IMR-90 (cell line): ENCODE results near the gene CA7. TPM values are rescaled to one million over a fixed set of nuclear protein-coding genes. Genes with fewer than 3 reads are reported as not detected.

Experiments used
- ATAC-seq: fragments of 200-7000 bp; cut with Tn5 transposase; 2 replicates; pipeline ENCODE4 v1.9.1; 2020; ENCODE audit warnings: low read depth, mild to moderate bottlenecking, moderate library complexity
- BruUV-seq: library from RNA; stranded (reverse); fragments of 400-500 nt; replicated peaks from 2 replicates; lab custom pipeline; 2021; lab: Mats Ljungman, UMichigan
- CTCF ChIA-PET: fragments of 300-600 bp; formaldehyde crosslinking; extraction: SDS; loops from one replicate; lab custom pipeline; 2021; ENCODE audit warnings: antibody characterized with exemption; lab: Yijun Ruan, JAX
- POLR2A ChIA-PET: fragments of 300-600 bp; sonication (Branson Sonifier 250); formaldehyde crosslinking; loops from one replicate; lab custom pipeline; 2022; ENCODE audit warnings: antibody characterized with exemption; ENCODE audit not compliant: unreplicated experiment; lab: Charles Lee
- DNase-seq: peaks from one replicate; pipeline ENCODE4 v3.0.0; 2013
- H2AFZ ChIP-seq: replicated peaks from 2 replicates; pipeline ENCODE3; 2013; ENCODE audit warnings: low read length, mild to moderate bottlenecking; ENCODE audit not compliant: poor library complexity
- H2AK5ac ChIP-seq: 2 replicates; pipeline ENCODE4 v1.6.1; 2013; ENCODE audit warnings: low read depth, low read length, inconsistent platforms
- H2AK9ac ChIP-seq: replicated peaks from 2 replicates; pipeline ENCODE3; 2013; ENCODE audit warnings: mild to moderate bottlenecking, low read depth, low read length, moderate library complexity; ENCODE audit not compliant: poor library complexity
- H2BK120ac ChIP-seq: 2 replicates; pipeline ENCODE4 v1.6.1; 2013; ENCODE audit warnings: low read depth, low read length, inconsistent platforms
- H2BK15ac ChIP-seq: 3 replicates; pipeline ENCODE4 v1.6.1; 2013; ENCODE audit warnings: low read depth, low read length, inconsistent platforms
- H2BK20ac ChIP-seq: 2 replicates; pipeline ENCODE4 v1.6.1; 2013; ENCODE audit warnings: low read depth, mild to moderate bottlenecking, inconsistent platforms, low read length, moderate library complexity
- H2BK5ac ChIP-seq: 2 replicates; pipeline ENCODE4 v1.6.1; 2013; ENCODE audit warnings: mild to moderate bottlenecking, low read depth, low read length, inconsistent platforms; ENCODE audit not compliant: poor library complexity, severe bottlenecking
- H3K14ac ChIP-seq: replicated peaks from 2 replicates; pipeline ENCODE4 v1.6.1; 2013; ENCODE audit warnings: low read depth, low read length, inconsistent platforms
- H3K18ac ChIP-seq: 2 replicates; pipeline ENCODE4 v1.6.1; 2013; ENCODE audit warnings: low read depth, low read length, control low read depth
- H3K23ac ChIP-seq: 2 replicates; pipeline ENCODE4 v1.6.1; 2013; ENCODE audit warnings: low read depth, low read length, inconsistent platforms
- H3K27ac ChIP-seq: 2 replicates; pipeline ENCODE4 v1.5.1; 2013; ENCODE audit warnings: mild to moderate bottlenecking, control low read depth, low read length; ENCODE audit not compliant: insufficient read depth
- H3K27me3 ChIP-seq: 2 replicates; pipeline ENCODE4 v1.6.1; 2013; ENCODE audit warnings: low read length; ENCODE audit not compliant: control insufficient read depth, insufficient read depth
- H3K36me3 ChIP-seq: 2 replicates; pipeline ENCODE4 v1.6.1; 2013; ENCODE audit warnings: low read length, mixed read lengths; ENCODE audit not compliant: control insufficient read depth, insufficient read depth
- H3K4ac ChIP-seq: 2 replicates; pipeline ENCODE4 v1.6.1; 2013; ENCODE audit warnings: low read depth, low read length, inconsistent platforms
- H3K4me1 ChIP-seq: 2 replicates; pipeline ENCODE4 v1.6.1; 2013; ENCODE audit warnings: low read length, mixed read lengths; ENCODE audit not compliant: control insufficient read depth, insufficient read depth
- H3K4me2 ChIP-seq: 2 replicates; pipeline ENCODE4 v1.6.1; 2013; ENCODE audit warnings: low read depth, mild to moderate bottlenecking, control low read depth, low read length, moderate library complexity
- H3K4me3 ChIP-seq: 2 replicates; pipeline ENCODE4 v1.5.1; 2013; ENCODE audit warnings: low read depth, mild to moderate bottlenecking, control low read depth, low read length, moderate library complexity; ENCODE audit not compliant: insufficient read depth
- H3K56ac ChIP-seq: 2 replicates; pipeline ENCODE4 v1.6.1; 2013; ENCODE audit warnings: low read length, inconsistent platforms; ENCODE audit not compliant: insufficient read depth; ENCODE audit errors: extremely low read depth
- H3K79me1 ChIP-seq, 2 experiments: 2 replicates each; pipeline ENCODE4 v1.6.1; 2013; ENCODE audit warnings: low read length in 2 of 2, inconsistent platforms in 1 of 2, low read depth in 1 of 2
- H3K9ac ChIP-seq: 2 replicates; pipeline ENCODE4 v1.6.1; 2013; ENCODE audit warnings: low read depth, low read length, control low read depth
- H3K9me1 ChIP-seq: 2 replicates; pipeline ENCODE4 v1.6.1; 2013; ENCODE audit warnings: low read length, inconsistent platforms; ENCODE audit not compliant: insufficient read depth
- H3K9me3 ChIP-seq: 2 replicates; pipeline ENCODE4 v1.6.1; 2013; ENCODE audit warnings: low read length; ENCODE audit not compliant: control insufficient read depth, insufficient read depth
- H4K20me1 ChIP-seq: 2 replicates; pipeline ENCODE4 v1.6.1; 2013; ENCODE audit warnings: low read length, inconsistent platforms; ENCODE audit not compliant: insufficient read depth
- H4K5ac ChIP-seq: 2 replicates; pipeline ENCODE4 v1.6.1; 2013; ENCODE audit warnings: mild to moderate bottlenecking, low read depth, low read length, control low read depth
- H4K8ac ChIP-seq, 2 experiments: 2 replicates each; pipeline ENCODE4 v1.6.1; 2013; ENCODE audit warnings: low read depth in 2 of 2, low read length in 2 of 2, control low read depth in 1 of 2, inconsistent platforms in 1 of 2
- H4K91ac ChIP-seq: 2 replicates; pipeline ENCODE4 v1.6.1; 2013; ENCODE audit warnings: low read depth, low read length, inconsistent platforms; ENCODE audit not compliant: insufficient read depth
- BHLHE40 ChIP-seq: fragments of 150-350 bp; IDR thresholded peaks from 2 replicates; pipeline ENCODE4 v1.6.1; 2016; ENCODE audit warnings: mild to moderate bottlenecking, low read depth, low read length
- CEBPB ChIP-seq: IDR thresholded peaks from 2 replicates; pipeline ENCODE4 v1.6.1; 2012; ENCODE audit warnings: low read depth, low read length, improper control_type of control experiment
- FOS ChIP-seq: fragments of 150-350 bp; IDR thresholded peaks from 2 replicates; pipeline ENCODE4 v1.6.1; 2016; ENCODE audit warnings: low read depth, low read length
- MAFK ChIP-seq: IDR thresholded peaks from 2 replicates; pipeline ENCODE4 v1.6.1; 2012; ENCODE audit warnings: low read depth, low read length, improper control_type of control experiment
- MAZ ChIP-seq: IDR thresholded peaks from 2 replicates; pipeline ENCODE4 v1.6.1; 2012; ENCODE audit warnings: low read depth, mild to moderate bottlenecking, low read length, improper control_type of control experiment, moderate library complexity, borderline replicate concordance
- MXI1 ChIP-seq: IDR thresholded peaks from 2 replicates; pipeline ENCODE4 v1.6.1; 2012; ENCODE audit warnings: low read depth, mild to moderate bottlenecking, low read length, moderate library complexity, borderline replicate concordance
- POLR2A ChIP-seq: IDR thresholded peaks from 2 replicates; pipeline ENCODE4 v1.6.1; 2012; ENCODE audit warnings: mild to moderate bottlenecking, low read depth, low read length
- RAD21 ChIP-seq: IDR thresholded peaks from 2 replicates; pipeline ENCODE4 v1.6.1; 2012; ENCODE audit warnings: low read length, improper control_type of control experiment
- RFX5 ChIP-seq: IDR thresholded peaks from 2 replicates; pipeline ENCODE4 v1.8.0; 2012; ENCODE audit warnings: low read depth, mild to moderate bottlenecking, low read length, moderate library complexity
- SMC3 ChIP-seq: fragments of 150-350 bp; IDR thresholded peaks from 2 replicates; pipeline ENCODE4 v1.6.1; 2016; ENCODE audit warnings: low read depth, mild to moderate bottlenecking, antibody characterized with exemption, low read length, moderate library complexity
- WGBS, 2 experiments: methylation state at CpG; one replicate each; pipeline versions ENCODE4 v1.1.5 to v1.1.7; 2013; ENCODE audit warnings: missing lambda C conversion rate in 2 of 2; ENCODE audit not compliant: insufficient read length in 1 of 2; ENCODE audit errors: extremely low coverage in 2 of 2; 5-methylcytosine and 5-hydroxymethylcytosine counted together
- dilution Hi-C: fragments of 300-500 bp; cut with HindIII; formaldehyde crosslinking; loops from one replicate; pipeline ENCODE4 v1.14.3; 2018; ENCODE audit warnings: low sequenced_read_pairs; ENCODE audit not compliant: unreplicated experiment
- in situ Hi-C: fragments of 300-500 bp; cut with MboI; formaldehyde crosslinking; loops from 3 replicates; pipeline ENCODE4 v1.14.3; 2019; ENCODE audit warnings: low sequenced_read_pairs, inconsistent platforms, mixed read lengths
- intact Hi-C: fragments of 100-400 bp; cut with micrococcal nuclease; formaldehyde crosslinking; loops from 2 replicates; pipeline ENCODE4 v1.10.0; 2022
- polyA plus RNA-seq, 3 experiments: library from polyadenylated mRNA; depleted of rRNA; stranded (reverse); fragments of >200 nt; gene quantifications; 2 replicates each; pipeline ENCODE4 v1.2.3, GENCODE V29; 2012; ENCODE audit warnings: low replicate concordance in 1 of 3
- total RNA-seq: library from RNA; depleted of rRNA; stranded (reverse); fragments of >200 nt; gene quantifications from 2 replicates; pipeline ENCODE4 v1.2.3, GENCODE V29; 2012
- TF ChIP-seq, protein P1 (sequence below): fragments of 150-350 bp; IDR thresholded peaks from 2 replicates; pipeline ENCODE4 v1.6.1; 2016; ENCODE audit warnings: low read depth, mild to moderate bottlenecking, low read length, moderate library complexity, borderline replicate concordance

The CA7 gene
- total and polyA plus RNA-seq, 2 of the 4 experiments (the other 2 are of a cell fraction): not detected

DNA sequence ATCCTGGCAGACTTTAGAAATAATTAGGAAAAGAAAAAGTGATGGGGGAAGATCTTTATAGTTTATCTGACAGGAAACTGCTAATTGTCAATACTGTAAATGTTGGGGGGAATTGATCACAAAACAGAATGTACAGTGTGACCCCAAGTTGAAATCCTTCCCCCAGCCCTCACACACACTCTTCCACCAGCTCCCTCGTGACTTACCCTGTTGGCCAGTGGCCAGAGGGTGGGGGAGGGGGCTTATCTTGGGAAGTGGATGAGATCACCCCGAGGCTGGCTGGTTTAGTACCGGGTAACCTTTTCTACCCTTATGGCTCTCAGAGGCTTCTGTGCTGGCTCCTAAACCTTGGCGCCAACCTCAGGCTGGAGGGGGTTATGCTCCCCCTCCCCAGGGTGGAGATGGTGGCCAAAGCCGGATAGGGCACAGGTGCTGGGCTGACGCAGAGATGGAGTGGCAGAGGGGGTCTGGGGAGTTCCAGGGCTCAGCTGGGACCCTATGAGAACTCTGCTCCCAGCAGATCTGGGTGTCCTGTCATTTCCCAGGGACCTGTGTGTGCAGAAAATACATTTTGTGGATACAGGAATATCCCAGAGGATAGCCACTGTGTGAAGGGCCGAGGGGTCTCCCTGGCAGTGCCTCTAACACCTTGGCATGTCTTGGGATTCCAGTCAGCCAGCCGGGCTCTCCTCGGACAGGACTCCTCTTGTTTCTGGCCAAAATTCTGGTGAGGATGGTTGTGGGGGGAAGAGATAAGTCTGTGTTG lies 55.9 kb downstream of the CA7 start (continued):
- TF ChIP-seq, protein P1, sequence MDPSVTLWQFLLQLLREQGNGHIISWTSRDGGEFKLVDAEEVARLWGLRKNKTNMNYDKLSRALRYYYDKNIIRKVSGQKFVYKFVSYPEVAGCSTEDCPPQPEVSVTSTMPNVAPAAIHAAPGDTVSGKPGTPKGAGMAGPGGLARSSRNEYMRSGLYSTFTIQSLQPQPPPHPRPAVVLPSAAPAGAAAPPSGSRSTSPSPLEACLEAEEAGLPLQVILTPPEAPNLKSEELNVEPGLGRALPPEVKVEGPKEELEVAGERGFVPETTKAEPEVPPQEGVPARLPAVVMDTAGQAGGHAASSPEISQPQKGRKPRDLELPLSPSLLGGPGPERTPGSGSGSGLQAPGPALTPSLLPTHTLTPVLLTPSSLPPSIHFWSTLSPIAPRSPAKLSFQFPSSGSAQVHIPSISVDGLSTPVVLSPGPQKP: no peak

DNA sequence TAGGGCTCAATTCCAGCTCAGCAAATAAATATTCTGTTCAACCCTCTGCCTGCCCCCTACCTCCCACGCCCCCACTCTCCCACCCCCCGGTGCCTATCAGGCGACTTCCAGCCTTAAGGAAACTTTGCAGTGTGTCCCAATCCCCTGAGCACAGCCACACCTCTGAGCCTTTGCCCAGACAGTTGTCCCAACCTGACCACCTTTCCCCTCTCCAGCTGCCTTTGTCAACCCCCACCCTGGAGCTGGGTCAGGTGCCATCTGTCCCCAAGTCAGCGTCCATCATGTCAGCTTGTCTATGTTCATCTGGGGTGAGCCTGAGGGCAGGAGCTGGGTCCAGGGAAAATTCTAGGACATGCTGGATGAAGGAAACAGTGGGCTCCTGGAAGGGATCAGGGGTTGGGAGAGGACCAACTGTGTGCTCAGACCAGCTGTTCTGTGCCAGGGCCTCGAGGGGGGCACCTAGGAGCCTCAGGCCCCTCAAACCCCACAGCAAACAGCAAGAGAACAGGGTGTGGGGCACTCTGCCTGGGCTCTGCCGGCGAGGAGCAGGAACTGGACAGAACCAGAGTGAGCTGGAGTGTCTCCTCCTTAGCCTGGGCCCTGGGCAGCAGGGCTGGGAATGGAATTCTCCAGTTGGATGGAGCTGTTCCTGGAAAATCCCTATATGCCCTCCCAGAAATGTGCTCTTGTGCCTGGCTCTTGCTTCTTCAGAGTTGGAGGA lies 56.7 kb downstream of the CA7 start:
- H3K4ac ChIP-seq: peak overlapping the region; percentile 90
- no peak overlapping the region for H3K4me3 ChIP-seq
- peak overlapping the region; percentile 52 for H2BK5ac ChIP-seq
- H3K4me1 ChIP-seq: peaks cover 48% of the 10 kb centered on the region
- H4K20me1 ChIP-seq: no peaks in the 10 kb centered on the region
- H3K79me1 ChIP-seq: peaks cover 0 to 10% of the 10 kb centered on the region in 2 experiments; a peak in 2 of 4 replicates
- intact Hi-C loops (no loop called here), in situ Hi-C loops (no loop called here), dilution Hi-C loops (no loop called here)
- no peak overlapping the region for H3K4me2 ChIP-seq
- peak overlapping the region; percentile 61 for H2AFZ ChIP-seq
- CTCF ChIA-PET: interaction anchor here (1.6 kb wide), 1 partner anchor 28 kb away, joined by 3 read pairs; no protein-coding TSS in a partner anchor
- peaks cover 48% of the 10 kb centered on the region for H3K9me1 ChIP-seq
- peak overlapping the region; percentile 92 for H2BK120ac ChIP-seq
- peak overlapping the region; percentile 94 for H2BK20ac ChIP-seq
- peak overlapping the region; percentile 93 for H3K14ac ChIP-seq
- H2AK5ac ChIP-seq: peak overlapping the region; percentile 89
- peak overlapping the region; percentile 95 for H3K27ac ChIP-seq
- no peak overlapping the region for H3K9ac ChIP-seq
- no CpG with 5 or more reads among the region's 7 CpGs for whole genome bisulfite sequencing, 2 experiments
- H3K36me3 ChIP-seq: no peaks in the 10 kb centered on the region
- H3K27me3 ChIP-seq: no peaks in the 10 kb centered on the region
- H3K18ac ChIP-seq: peak overlapping the region; percentile 62
- ATAC-seq (0 out of 2 replicates have a peak, but pooled peaks have one; percentile 12), DNase-seq (no peak)
- H4K8ac ChIP-seq: peak overlapping the region; percentile 48 to 86; a peak in 2 of 4 replicates
- H3K9me3 ChIP-seq: no peaks in the 10 kb centered on the region
- H3K56ac ChIP-seq: peak overlapping the region; percentile 41; the same call in 1 of the 2 replicates
- H2AK9ac ChIP-seq: peak overlapping the region; percentile 76
- peak overlapping the region; percentile 97; the same call in 2 of the 3 replicates for H2BK15ac ChIP-seq
- POLR2A ChIA-PET: interaction anchor here (0.5 kb wide), 1 partner anchor 18 kb away, joined by 3 read pairs; no protein-coding TSS in a partner anchor
- H3K23ac ChIP-seq: peak overlapping the region; percentile 69; the same call in 1 of the 2 replicates
- peak overlapping the region; percentile 90 for H4K5ac ChIP-seq
- H4K91ac ChIP-seq: peak overlapping the region; percentile 90
- no TSS peak for BruUV-seq
- no peak for TF ChIP-seq POLR2A
- no peak for TF ChIP-seq BHLHE40
- TF ChIP-seq RAD21: no peak
- no peak for TF ChIP-seq FOS
- no peak for TF ChIP-seq MAZ
- TF ChIP-seq, protein P1: no peak
- no peak for TF ChIP-seq CEBPB
- no peak for TF ChIP-seq RFX5
- no peak for TF ChIP-seq SMC3
- no peak for TF ChIP-seq MXI1
- no peak for TF ChIP-seq MAFK
